Adipose tissue (tissue), 3 donors: ENCODE results near the gene HOMER2. TPM values are rescaled to one million over a fixed set of nuclear protein-coding genes. Genes with fewer than 3 reads are reported as not detected.
"Not testable (repeated sequence)": the region's sequence is repeated elsewhere in the genome, so short reads cannot be mapped to it uniquely, and the experiment has no call there.

Experiments used
- H3K27ac ChIP-seq: one replicate; pipeline ENCODE4 v1.5.1; 2013; ENCODE audit warnings: low read depth, low read length
- WGBS, 3 donors: extraction: QIAGEN DNeasy Blood & Tissue Kit; methylation state at CpG; one replicate each; pipeline ENCODE4 v1.1.7; 2013; 5-methylcytosine and 5-hydroxymethylcytosine counted together
- polyA plus RNA-seq, 3 donors: library from polyadenylated mRNA; stranded (reverse); fragments of 200-250 nt; gene quantifications; one replicate each; pipeline ENCODE4 v1.2.3, GENCODE V29; 2013
- donor health status: healthy with polysubstance abuse.
- donor health status: Bipolar disorder and iron deficiency.
- donor health status: healthy.

The HOMER2 gene
- polyA plus RNA-seq, 3 donors, result 2.8 to 84.9 (median 5.3) TPM

DNA sequence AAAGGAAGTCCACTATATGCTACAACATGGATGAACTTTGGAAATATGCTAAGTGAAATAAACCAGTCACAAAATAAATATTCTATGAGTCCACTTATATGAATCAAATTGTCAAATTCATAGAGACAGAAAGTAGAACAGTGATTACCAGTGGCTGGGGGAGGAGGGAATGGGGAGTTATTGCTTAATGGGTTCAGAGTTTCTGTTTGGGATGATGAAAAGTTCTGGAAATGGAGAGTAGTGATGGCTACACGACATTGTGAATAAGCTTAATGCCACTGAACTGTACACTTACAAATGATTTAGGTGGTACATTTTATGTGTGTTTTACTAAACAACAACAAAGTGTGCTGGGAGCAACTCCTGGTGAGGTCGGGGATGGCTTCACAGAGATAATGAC lies 38.1 kb downstream of the HOMER2 start:
- 57 to 72% (median 67%) methylated on average over 2 of the region's 2 CpGs for WGBS, 3 donors
- H3K27ac ChIP-seq, result no peak overlapping the region

DNA sequence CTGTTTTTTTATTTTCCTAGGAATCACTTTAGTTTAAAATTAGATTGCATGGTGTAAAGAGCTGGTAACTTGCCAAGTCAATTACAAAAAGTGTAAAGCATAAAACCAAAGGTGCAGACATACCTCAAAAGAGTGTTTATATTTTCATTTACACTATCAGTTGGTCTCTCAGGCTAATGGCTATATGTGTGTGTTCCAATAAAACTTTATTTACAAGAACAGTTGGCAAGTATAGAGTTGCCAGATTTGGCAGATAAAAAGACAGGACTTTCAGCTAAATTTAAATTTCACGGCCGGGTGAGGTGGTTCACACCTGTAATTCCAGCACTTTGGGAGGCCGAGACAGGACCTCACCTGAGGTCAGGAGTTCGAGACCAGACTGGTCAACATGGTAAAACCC lies 41.1 kb downstream of the HOMER2 start:
- 76 to 93% (median 84%) methylated on average over 4 of the region's 4 CpGs for WGBS, 3 donors

DNA sequence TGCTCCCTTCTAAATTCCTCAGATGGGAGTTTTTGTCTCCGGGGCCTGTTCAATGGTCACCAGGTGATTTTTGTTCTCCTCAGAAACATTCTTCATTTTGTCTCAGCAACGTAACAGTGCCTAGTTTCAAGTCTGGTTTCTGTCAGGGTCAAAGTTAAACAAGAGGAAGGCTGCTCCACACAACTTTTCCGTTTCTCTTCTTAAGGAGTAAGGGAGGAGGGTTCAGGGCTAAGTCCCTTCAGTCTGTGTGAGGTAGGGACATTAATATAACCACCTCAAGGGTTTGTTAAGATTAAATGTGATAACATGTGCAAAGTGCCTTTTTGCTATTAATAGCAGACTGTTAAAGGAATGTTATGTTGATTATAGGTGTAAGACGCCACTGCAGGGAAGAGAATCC lies 41.8 kb downstream of the HOMER2 start:
- WGBS, 3 donors, result 21 to 56% (median 40%) methylated on average over 4 of the region's 4 CpGs
- H3K27ac ChIP-seq, result no peak overlapping the region

More for the DNA sequence above, 41.1 kb downstream of the HOMER2 start:
- H3K27ac ChIP-seq, result no peak overlapping the region

DNA sequence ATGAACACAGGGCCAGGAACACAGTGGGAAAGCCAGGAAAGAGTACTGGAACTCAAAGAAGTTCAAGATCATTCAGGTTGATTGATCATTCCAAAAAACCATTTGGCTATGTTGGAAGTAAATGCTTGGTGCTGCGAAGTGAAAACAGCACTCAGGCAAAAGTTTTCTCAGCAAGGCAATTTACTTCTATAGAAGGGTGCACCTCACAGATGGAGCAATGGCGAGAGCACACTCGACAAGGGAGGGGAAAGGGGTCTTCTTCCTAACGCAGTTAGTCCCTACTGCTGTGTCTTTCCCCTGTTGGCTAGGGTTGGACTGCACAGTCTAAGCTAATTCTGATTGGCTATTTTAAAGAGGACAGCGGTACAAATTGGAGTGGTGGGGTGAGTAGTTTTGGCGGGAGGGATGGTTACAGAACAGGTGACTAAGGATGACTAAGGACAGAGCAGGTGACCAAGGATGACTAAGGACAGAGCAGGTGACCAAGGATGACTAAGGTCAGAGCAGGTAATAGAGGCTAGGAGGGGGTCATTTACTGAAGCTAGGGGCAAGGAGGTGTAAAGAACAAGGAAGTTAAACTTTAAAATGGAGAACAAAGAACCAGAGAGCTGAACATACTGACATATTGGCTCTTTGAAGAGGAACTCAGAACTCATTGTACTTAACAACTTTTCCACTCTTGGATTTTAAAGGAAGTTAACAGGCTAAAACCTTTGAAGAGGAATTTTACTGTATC lies 43.3 kb downstream of the HOMER2 start:
- H3K27ac ChIP-seq, result no peak overlapping the region
- WGBS, 3 donors, result 96 to 98% (median 97%) methylated on average over 6 of the region's 6 CpGs

DNA sequence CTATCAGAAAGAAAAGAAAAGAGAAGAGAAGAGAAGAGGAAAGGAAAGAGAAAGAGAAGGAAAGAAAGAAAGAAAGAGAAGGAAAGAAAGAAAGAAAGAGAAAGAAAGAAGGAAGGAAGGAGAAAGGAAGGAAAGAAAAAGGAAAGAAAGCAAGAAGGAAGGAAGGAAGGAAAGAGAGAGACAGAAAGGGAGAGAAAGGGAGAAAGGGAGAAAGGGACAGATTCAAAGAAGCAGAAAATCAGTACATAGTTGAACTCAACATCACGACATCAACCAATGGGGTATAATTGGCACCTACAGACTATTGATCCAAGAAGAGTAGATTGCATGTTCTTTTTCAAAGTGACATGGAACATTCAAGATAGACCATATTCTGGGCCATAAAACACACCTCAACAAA lies 45.2 kb downstream of the HOMER2 start:
- H3K27ac ChIP-seq, result no peak overlapping the region
- WGBS, 3 donors, result 90 to 100% (median 97%) methylated on average over 1 of the region's 1 CpG

DNA sequence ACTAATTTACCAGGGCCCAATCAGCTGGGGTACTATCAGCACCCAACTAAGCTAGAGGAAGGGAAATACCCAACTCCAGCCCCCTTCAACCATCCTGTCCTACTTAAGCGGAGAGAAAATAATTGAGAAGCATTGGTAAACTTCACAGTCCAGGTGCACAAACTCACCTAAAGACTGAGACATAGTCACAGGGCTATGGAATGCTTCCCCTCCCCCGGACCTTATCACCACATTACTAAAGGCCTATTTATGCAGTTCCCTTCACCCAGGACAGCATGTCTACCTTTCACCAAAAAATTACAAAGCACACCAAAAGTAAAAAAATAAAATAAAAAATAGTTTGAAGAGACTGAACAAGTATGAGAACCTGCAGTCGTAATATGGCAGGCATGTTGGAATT lies 47.9 kb downstream of the HOMER2 start:
- H3K27ac ChIP-seq, result no peak overlapping the region
- 52 to 91% (median 90%) methylated on average over 3 of the region's 3 CpGs for WGBS, 3 donors

DNA sequence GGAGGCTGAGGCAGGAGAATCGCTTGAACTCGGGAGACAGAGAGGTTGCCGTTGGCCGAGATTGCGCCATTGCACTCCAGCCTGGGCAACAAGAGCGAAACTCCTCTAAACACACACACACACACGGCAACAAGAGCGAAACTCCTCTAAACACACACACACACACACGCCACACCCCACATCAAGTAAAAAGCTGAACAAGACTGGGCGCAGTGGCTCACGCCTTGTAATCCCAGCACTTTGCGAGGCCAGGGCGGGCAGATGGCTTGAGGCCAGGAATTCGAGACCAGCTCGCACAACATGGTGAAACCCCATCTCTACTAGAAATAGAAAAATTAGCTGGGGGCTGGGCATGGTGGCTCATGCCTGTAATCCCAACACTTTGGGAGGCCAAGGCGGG lies 49.0 kb downstream of the HOMER2 start:
- 96 to 98% (median 97%) methylated on average over 16 of the region's 16 CpGs for WGBS, 3 donors
- H3K27ac ChIP-seq, result no peak overlapping the region

DNA sequence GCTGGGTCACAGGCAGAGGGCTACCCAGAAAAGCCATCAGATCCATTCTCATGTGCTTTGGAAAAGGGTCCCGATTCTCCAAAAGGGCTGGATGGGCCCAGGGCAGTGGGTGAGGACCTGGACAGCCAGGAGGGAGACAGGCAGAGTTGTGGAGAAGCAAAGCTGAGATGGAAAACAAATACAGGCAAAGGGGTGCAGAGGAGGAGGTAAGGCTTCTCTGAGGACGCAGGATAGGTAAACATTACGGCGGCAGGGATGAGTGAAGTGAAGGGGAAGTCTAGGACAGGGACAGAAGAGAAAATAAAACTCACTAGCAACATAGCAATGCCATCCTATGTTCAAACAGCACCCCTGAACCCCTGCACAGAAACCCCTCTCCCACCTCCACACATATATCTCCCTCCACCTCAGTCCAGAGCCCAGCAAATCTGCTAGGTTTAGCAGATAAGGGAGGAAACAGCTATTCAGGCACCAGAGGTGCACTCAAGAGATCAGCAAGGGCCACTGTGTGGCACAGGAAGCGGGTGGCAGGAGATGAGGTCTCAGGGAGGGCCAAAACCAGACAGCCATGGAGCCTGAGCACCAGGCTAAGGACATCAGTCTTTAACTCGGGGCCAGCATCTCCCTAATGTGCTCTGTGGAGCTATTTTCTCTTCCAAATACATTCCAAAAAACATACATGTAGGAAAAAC lies 51.3 kb downstream of the HOMER2 start:
- H3K27ac ChIP-seq, result no peak overlapping the region
- WGBS, 3 donors, result 36 to 81% (median 79%) methylated on average over 6 of the region's 6 CpGs

DNA sequence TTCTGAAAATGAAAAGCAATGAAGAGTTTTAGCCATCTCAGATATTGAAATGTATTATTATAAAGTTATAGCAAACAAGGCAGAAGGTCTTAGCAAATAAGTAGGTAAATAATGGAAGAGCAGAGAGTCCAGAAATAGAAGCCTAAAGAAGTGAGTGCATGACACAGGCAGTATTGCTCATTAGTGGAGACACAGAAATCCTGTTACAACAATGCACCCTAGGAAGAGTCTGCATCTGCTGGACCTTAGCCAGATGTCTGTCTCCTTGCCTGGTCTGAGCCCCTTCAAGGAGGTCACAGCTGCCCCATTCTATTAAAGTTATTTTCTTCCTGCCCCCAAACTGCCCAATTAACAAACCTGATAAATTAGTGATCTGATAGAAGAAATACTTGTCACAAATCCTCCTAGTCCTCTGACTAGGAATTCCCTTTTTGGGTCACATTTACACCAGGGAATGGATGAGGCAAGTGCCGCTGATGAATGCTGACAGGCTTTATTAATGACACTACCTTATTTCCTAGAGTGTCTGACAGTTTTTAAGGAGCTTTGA lies 51.9 kb downstream of the HOMER2 start:
- no peak overlapping the region for H3K27ac ChIP-seq
- WGBS, 3 donors, result 37 to 50% (median 41%) methylated on average over 1 of the region's 1 CpG

DNA sequence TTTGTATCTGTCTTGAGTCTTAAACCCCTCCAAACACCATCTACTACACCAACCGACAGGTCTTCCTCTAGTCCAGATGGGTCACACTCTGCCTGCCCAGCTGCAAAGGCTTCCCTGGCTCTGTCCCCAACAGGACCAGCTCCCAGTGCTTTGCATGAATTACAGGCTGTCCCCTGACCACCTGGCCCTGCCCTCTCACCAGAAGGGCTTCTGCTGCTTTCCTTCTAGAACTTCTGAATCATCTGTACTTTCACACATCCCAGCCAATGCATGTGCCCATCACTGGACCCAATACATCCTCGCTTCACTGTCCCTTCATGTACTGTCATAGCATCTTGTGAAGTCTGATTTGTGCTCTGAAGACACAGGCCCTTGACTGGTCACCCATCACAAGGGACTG lies 53.6 kb downstream of the HOMER2 start:
- no peak overlapping the region for H3K27ac ChIP-seq
- WGBS, 3 donors, result 78 to 92% (median 91%) methylated on average over 2 of the region's 2 CpGs

DNA sequence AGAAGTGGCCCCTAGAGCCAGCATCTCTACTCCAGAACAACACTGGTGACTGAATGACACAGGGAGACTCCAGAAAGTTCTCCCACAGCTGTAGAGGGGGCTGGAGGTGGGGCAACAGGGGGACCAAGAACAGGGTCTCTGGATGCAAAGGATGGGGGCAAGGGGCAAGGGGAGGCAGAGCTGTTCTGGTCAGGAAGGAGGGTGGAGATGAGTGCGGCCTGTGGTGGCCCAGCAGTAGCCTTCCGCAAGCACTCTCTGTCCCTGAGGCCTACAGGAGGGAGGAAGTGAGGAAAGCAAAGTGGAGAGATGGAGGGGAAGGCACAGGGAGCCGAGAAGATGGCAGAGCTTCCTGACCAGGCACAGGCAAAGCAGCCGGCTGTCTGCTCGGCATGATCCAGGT lies 56.5 kb downstream of the HOMER2 start:
- H3K27ac ChIP-seq, result no peak overlapping the region
- 84 to 95% (median 89%) methylated on average over 5 of the region's 5 CpGs for WGBS, 3 donors

DNA sequence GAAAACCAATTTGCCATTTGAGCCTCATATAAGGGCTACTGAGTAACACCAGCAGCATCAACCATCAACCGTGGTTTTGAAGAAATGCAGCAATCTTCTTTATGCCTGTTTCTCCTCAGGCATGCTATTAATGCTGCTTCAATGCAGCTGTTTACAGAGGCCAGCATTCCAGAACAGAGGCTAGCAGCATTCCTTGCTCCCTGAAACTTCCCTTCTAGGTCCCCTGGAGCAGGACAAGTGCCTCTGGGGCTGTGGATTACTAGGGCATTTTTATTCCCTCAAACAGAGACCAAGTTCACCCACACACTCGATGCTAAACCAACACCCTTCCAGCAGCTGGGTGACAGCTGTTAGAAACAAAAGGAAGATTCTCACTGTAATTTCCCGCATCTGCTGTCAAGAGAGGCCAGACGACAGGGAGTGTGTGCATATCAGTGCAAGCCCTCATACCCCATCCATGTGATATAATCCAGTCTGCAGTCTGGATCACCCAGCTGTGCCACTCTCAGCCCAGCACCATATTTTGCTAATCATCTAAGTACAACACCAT lies 57.5 kb downstream of the HOMER2 start:
- WGBS, 3 donors, result 32 to 56% (median 46%) methylated on average over 4 of the region's 4 CpGs
- no peak overlapping the region for H3K27ac ChIP-seq

DNA sequence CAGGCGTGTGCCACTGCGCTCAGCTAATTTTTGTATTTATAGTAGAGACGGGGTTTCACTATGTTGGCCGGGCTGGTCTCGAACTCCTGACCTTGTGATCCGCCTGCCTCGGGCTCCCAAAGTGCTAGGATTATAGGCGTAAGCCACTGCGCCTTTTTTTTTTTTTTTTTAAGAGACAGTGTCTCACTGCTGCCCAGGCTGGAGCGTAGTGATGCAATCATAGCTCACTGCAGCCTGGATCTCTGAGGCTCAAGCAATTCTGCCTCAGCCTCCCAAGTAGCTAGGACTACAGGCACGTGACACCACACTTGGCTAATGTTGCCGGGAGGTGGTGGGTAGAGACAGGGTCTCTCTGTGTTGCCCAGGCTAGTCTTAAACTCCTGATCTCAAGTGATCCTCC lies 59.0 kb downstream of the HOMER2 start:
- 92 to 96% (median 96%) methylated on average over 12 of the region's 12 CpGs for WGBS, 3 donors
- H3K27ac ChIP-seq, result not testable (repeated sequence)

DNA sequence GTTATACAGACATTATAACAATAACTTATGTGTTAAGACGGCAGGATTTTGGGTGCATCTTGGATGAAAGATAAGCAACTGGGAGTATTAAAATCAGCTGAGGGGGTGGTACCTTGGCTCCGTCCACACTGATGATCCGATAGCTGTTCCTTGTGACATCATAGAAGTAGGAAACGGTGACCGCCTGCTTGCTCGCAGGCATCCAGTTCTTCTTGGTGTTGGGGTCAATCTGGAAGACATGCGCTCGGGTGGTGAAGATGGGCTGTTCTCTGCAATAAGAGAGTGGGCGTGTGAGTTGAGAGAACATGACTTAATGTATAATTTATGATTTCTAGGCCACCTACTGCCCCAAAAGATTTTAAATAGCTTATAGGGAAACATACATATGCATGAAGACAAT lies 59.9 kb downstream of the HOMER2 start:
- WGBS, 3 donors, result 90 to 91% (median 91%) methylated on average over 9 of the region's 9 CpGs
- no peak overlapping the region for H3K27ac ChIP-seq

DNA sequence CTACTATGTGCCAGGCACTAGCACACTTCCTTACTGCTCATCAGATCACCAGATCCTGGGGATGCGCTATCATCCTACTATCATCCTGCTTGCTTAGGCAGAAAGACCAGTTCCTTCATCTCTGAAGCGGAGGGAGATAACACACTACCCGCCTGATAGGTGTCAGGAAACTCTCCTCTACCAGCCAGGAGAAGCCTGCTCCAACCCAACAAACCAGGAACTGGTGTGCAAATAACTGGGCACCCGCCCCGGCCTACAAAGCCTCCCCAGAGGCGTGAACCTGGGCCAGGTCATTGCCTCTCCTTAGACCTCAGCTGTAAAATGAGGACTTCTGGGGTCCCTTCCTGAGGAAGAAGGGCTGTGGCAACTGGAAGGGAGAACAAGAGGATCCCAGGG lies 61.5 kb downstream of the HOMER2 start:
- H3K27ac ChIP-seq, result no peak overlapping the region
- 51 to 91% (median 89%) methylated on average over 6 of the region's 6 CpGs for WGBS, 3 donors

DNA sequence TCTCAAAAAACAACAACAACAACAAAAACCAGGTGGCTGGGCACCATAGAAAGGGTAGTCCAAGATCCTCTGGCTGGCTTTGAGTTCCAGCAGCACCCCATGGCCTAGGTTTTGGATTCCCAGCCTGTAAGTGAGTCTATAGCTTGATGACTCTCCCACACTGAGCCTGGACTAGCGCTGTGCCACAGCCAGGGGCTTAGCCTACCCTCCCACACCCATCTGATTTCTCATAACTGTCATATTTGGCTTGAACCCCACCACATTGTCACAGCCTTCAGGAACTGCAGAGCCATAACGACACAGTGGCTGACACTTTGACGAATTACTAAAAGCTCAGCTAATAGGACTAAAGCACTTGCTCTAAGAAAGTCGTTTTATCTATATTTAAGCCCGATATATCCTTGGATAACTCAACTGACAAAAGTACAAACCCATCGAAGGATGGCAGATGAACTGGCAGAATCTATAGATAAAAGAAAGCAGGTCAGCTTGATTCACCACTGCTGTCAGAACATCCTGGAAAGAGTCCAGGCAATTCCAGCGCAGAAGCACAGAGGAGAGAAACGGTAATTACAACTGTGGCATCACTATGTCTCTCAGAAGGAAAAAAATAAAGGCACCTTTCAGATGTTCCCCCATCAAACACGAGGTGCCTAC lies 62.1 kb downstream of the HOMER2 start:
- H3K27ac ChIP-seq, result no peak overlapping the region
- 55 to 67% (median 65%) methylated on average over 9 of the region's 9 CpGs for WGBS, 3 donors

DNA sequence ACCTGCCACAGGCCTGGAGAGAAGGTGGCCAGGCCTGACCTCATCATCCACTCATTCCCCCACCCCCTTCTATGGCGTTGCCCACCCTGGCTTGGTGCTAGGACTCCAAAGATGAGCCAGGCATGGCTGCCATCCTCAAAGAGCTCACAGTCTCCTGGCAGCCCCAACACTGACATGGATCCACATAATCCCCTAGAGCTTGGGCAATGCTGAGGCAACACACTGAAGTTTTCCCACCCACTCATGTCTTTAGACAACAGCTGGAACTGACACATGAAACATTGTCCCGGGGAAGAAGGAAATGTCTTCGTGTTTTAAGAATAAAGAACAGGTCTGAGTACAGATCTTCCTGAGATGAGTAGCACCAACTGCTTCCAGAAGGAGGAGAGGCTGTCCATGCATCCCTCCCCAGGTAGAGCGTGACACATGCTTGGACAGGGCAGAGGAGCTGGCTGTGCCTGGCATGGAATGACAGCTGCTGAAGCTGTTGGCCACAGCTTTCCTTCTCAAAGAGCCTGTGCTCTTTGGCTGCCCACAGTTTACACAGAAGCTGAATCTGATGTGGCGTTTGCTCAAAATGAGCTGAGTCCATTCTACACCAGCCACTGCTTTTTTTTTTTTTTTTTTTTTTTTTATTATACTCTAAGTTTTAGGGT lies 70.1 kb downstream of the HOMER2 start:
- H3K27ac ChIP-seq, result no peak overlapping the region
- 64 to 81% (median 81%) methylated on average over 5 of the region's 5 CpGs for WGBS, 3 donors

DNA sequence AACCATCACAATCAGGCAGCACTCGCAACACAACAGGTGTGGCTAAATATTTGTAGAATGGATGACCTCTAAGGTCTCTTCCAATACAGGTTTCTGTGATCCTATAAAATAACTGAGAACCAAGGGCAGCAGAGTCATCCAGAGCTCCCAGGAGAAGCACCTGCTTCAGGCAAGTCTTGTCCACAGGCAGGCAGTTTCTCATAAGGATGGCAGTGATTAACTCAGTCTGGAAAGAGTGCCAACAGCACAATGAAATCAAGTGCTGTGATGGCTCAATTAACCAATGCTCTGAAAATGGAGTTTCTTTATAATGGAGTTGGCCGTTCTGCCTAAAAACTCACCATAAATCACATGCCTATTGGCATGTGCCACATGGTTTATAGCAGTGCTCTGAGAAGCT lies 70.8 kb downstream of the HOMER2 start:
- H3K27ac ChIP-seq, result no peak overlapping the region
- WGBS, 3 donors, result 82 to 96% (median 89%) methylated on average over 2 of the region's 2 CpGs

DNA sequence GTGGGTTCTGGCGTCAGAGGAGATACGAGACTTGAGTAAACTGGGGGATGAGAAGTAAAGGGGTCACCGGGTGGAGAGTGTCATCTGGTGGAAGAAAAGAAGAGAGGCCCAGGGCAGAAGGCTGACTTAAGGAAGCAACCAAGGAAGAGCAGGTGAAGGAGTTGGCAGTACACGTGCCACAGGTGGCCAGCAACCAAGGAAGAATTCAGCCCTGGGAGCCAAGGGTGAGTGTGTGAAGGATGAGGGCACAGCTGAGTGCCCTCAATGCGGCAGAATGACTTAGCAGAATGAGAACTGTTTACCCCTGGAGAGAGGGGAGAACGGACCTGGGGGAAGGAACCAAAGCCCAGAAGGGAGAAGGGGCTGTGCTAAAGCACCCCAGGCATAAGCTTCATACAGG lies 71.8 kb downstream of the HOMER2 start:
- WGBS, 3 donors, result 57 to 62% (median 59%) methylated on average over 6 of the region's 6 CpGs
- H3K27ac ChIP-seq, result no peak overlapping the region
